ENCODE measurements around the gene BCL2L2.

GRCh38 chr14:23354990-23355389, 48.4 kb downstream of the BCL2L2 start:
- TF ChIP-seq POLR2A (IDR thresholded peaks at IDR 0.05) (no peak), CTCF (IDR thresholded peaks at IDR 0.05) (no peak)
